ENCODE results near the gene PPFIBP1. TPM values are rescaled to one million over a fixed set of nuclear protein-coding genes. Genes with fewer than 3 reads are reported as not detected.
A peak's percentile ranks its signal among the peaks of the same experiment; 100 is the strongest.

PPFIBP1 gene
- total and polyA plus RNA-seq, 2 of the 13 experiments (the other 11 are each of a cell fraction or from before 2014, with no cell fraction given), result 16.2 to 21.8 TPM

DNA sequence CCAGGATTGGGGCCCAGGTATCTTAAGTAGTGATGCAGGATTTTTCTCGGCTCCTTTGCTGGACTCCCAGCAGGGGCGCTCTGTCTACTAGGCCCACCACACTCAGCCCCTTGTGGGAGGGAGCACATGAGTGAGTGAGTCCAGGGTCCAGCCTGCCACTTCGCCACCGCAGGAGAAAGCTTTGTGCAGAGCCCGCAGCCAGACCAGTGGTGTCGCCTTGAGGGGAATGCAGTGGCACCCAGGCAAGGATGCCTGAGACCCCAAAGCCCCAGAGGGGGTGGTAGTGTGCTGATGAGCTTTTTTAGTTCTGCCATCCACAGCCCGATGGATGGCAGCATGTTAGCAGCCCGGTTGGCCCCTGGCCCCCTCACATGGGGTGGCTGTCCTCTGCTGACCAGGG is 181.3 kb downstream of the PPFIBP1 start (continued):
- TF ChIP-seq, protein P1, sequence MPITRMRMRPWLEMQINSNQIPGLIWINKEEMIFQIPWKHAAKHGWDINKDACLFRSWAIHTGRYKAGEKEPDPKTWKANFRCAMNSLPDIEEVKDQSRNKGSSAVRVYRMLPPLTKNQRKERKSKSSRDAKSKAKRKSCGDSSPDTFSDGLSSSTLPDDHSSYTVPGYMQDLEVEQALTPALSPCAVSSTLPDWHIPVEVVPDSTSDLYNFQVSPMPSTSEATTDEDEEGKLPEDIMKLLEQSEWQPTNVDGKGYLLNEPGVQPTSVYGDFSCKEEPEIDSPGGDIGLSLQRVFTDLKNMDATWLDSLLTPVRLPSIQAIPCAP (CRISPR knock-in tag; IDR thresholded peaks at IDR 0.05; ENCODE audit: low read depth), result no peak
- TF ChIP-seq SNRNP70 (IDR thresholded peaks at IDR 0.05; ENCODE audit: low read depth, low read length) (no peak), PAF1 (CRISPR knock-in tag; IDR thresholded peaks at IDR 0.05) (no peak), KDM3A (CRISPR knock-in tag; IDR thresholded peaks at IDR 0.05; ENCODE audit: low read depth) (no peak), ARNT (IDR thresholded peaks at IDR 0.05) (no peak), AGO2 (optimal IDR thresholded peaks at IDR 0.05; ENCODE audit: low read depth, low read length) (no peak), ZNF567 (CRISPR knock-in tag; IDR thresholded peaks at IDR 0.05; ENCODE audit: borderline replicate concordance) (no peak), ETV5 (CRISPR knock-in tag; IDR thresholded peaks at IDR 0.05; ENCODE audit: borderline replicate concordance) (no peak), NFE2L1 (CRISPR knock-in tag; IDR thresholded peaks at IDR 0.05; ENCODE audit: borderline replicate concordance) (no peak), HNF4A (CRISPR knock-in tag; IDR thresholded peaks at IDR 0.05) (peak; percentile 92), SRSF9 (IDR thresholded peaks at IDR 0.05; ENCODE audit: borderline replicate concordance, insufficient read depth, low read depth, low read length, poor library complexity, severe bottlenecking) (no peak), ZNF773 (CRISPR knock-in tag; IDR thresholded peaks at IDR 0.05; ENCODE audit: borderline replicate concordance) (no peak), ZNF329 (CRISPR knock-in tag; IDR thresholded peaks at IDR 0.05; ENCODE audit: low read depth) (no peak), TCF7 (IDR thresholded peaks at IDR 0.05; ENCODE audit: low read depth) (no peak), MTF2 (CRISPR knock-in tag; IDR thresholded peaks at IDR 0.05; ENCODE audit: borderline replicate concordance) (no peak), ZNF570 (CRISPR knock-in tag; IDR thresholded peaks at IDR 0.05; ENCODE audit: borderline replicate concordance) (no peak), RAD51 (IDR thresholded peaks at IDR 0.05; ENCODE audit: borderline replicate concordance) (no peak), ZNF563 (CRISPR knock-in tag; IDR thresholded peaks at IDR 0.05) (no peak), MEIS1 (CRISPR knock-in tag; IDR thresholded peaks at IDR 0.05; ENCODE audit: borderline replicate concordance) (no peak)
- TF ChIP-seq, protein P2, sequence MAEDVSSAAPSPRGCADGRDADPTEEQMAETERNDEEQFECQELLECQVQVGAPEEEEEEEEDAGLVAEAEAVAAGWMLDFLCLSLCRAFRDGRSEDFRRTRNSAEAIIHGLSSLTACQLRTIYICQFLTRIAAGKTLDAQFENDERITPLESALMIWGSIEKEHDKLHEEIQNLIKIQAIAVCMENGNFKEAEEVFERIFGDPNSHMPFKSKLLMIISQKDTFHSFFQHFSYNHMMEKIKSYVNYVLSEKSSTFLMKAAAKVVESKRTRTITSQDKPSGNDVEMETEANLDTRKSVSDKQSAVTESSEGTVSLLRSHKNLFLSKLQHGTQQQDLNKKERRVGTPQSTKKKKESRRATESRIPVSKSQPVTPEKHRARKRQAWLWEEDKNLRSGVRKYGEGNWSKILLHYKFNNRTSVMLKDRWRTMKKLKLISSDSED (CRISPR knock-in tag; IDR thresholded peaks at IDR 0.05), result no peak
- TF ChIP-seq, protein P3, sequence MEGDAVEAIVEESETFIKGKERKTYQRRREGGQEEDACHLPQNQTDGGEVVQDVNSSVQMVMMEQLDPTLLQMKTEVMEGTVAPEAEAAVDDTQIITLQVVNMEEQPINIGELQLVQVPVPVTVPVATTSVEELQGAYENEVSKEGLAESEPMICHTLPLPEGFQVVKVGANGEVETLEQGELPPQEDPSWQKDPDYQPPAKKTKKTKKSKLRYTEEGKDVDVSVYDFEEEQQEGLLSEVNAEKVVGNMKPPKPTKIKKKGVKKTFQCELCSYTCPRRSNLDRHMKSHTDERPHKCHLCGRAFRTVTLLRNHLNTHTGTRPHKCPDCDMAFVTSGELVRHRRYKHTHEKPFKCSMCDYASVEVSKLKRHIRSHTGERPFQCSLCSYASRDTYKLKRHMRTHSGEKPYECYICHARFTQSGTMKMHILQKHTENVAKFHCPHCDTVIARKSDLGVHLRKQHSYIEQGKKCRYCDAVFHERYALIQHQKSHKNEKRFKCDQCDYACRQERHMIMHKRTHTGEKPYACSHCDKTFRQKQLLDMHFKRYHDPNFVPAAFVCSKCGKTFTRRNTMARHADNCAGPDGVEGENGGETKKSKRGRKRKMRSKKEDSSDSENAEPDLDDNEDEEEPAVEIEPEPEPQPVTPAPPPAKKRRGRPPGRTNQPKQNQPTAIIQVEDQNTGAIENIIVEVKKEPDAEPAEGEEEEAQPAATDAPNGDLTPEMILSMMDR (CRISPR knock-in tag; IDR thresholded peaks at IDR 0.05), result peak; percentile 86
- TF ChIP-seq, protein P4, sequence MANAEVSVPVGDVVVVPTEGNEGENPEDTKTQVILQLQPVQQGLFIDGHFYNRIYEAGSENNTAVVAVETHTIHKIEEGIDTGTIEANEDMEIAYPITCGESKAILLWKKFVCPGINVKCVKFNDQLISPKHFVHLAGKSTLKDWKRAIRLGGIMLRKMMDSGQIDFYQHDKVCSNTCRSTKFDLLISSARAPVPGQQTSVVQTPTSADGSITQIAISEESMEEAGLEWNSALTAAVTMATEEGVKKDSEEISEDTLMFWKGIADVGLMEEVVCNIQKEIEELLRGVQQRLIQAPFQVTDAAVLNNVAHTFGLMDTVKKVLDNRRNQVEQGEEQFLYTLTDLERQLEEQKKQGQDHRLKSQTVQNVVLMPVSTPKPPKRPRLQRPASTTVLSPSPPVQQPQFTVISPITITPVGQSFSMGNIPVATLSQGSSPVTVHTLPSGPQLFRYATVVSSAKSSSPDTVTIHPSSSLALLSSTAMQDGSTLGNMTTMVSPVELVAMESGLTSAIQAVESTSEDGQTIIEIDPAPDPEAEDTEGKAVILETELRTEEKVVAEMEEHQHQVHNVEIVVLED (CRISPR knock-in tag; IDR thresholded peaks at IDR 0.05; ENCODE audit: borderline replicate concordance), result peak; percentile 29; the same call in 1 of the 2 replicates
- TF ChIP-seq, protein P5, sequence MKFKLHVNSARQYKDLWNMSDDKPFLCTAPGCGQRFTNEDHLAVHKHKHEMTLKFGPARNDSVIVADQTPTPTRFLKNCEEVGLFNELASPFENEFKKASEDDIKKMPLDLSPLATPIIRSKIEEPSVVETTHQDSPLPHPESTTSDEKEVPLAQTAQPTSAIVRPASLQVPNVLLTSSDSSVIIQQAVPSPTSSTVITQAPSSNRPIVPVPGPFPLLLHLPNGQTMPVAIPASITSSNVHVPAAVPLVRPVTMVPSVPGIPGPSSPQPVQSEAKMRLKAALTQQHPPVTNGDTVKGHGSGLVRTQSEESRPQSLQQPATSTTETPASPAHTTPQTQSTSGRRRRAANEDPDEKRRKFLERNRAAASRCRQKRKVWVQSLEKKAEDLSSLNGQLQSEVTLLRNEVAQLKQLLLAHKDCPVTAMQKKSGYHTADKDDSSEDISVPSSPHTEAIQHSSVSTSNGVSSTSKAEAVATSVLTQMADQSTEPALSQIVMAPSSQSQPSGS (CRISPR knock-in tag; IDR thresholded peaks at IDR 0.05), result peak; percentile 24; the same call in 1 of the 2 replicates
